Activated CD4-positive, alpha-beta T cell treated with anti-CD3 and anti-CD28 coated beads, Interleukin-10, Interleukin-2, amounts not matched to agents 100 ng/mL and 50 ng/mL, durations not matched to agents 16 hours and 8 hours (primary cell): ENCODE data around the gene TCEA3.
"Not testable (repeated sequence)": the region's sequence is repeated elsewhere in the genome, so short reads cannot be mapped to it uniquely, and the experiment has no call there.

Experiments used
- DNase-seq: peaks from one replicate; pipeline ENCODE4 v3.0.0-alpha.2; 2020

The TCEA3 gene

GRCh38 chr1:23387494-23387893 lies 37.1 kb downstream of the TCEA3 start:
- DNase-seq, result no peak

- DNase-seq, result no peak
Measured at GRCh38 chr1:23385119-23385621, 39.4 kb downstream of the TCEA3 start.

GRCh38 chr1:23384312-23385058 lies 40.1 kb downstream of the TCEA3 start:
- DNase-seq, result no peak

GRCh38 chr1:23383577-23384311 lies 40.8 kb downstream of the TCEA3 start:
- no peak for DNase-seq

GRCh38 chr1:23381233-23381885 lies 43.2 kb downstream of the TCEA3 start:
- DNase-seq, result no peak

- no peak for DNase-seq
Measured at GRCh38 chr1:23380719-23381118, 43.8 kb downstream of the TCEA3 start.

- DNase-seq, result not testable (repeated sequence)
Measured at GRCh38 chr1:23380236-23380635, 44.3 kb downstream of the TCEA3 start.

- no peak for DNase-seq
Measured at GRCh38 chr1:23376890-23377811, 47.4 kb downstream of the TCEA3 start.

- not testable (repeated sequence) for DNase-seq
Measured at GRCh38 chr1:23374079-23374735, 50.3 kb downstream of the TCEA3 start.

GRCh38 chr1:23371987-23372880 lies 52.3 kb downstream of the TCEA3 start:
- no peak for DNase-seq

GRCh38 chr1:23370709-23371584 lies 53.6 kb downstream of the TCEA3 start:
- no peak for DNase-seq

- DNase-seq, result no peak
Measured at GRCh38 chr1:23370330-23370708, 54.2 kb downstream of the TCEA3 start.

- peak; percentile 16 for DNase-seq
Measured at GRCh38 chr1:23369335-23370013, 55.1 kb downstream of the TCEA3 start, which contains the start of gene ZNF436. TSS of gene ZNF436 (minus strand) at chr1:23369836. CDS start at chr1:23368005, 1,831 bp downstream.

GRCh38 chr1:23368562-23369334 lies 55.8 kb downstream of the TCEA3 start:
- peak; percentile 91 for DNase-seq

GRCh38 chr1:23367791-23368561 lies 56.6 kb downstream of the TCEA3 start:
- DNase-seq, result peak; percentile 99

GRCh38 chr1:23367451-23367790 lies 57.1 kb downstream of the TCEA3 start:
- no peak for DNase-seq

- DNase-seq, result no peak
Measured at GRCh38 chr1:23366598-23366997, 58.0 kb downstream of the TCEA3 start.

GRCh38 chr1:23366146-23366545 lies 58.4 kb downstream of the TCEA3 start:
- DNase-seq, result no peak
